Left lung (tissue), 10 donors: Measurements from ENCODE around the gene SLC25A31. TPM values are rescaled to one million over a fixed set of nuclear protein-coding genes. Genes with fewer than 3 reads are reported as not detected.

Source experiments
- ATAC-seq: fragments of 200-7000 bp; cut with Tn5 transposase; one replicate; pipeline ENCODE4 v1.9.1; 2020; ENCODE audit warnings: moderate library complexity
- DNase-seq, 4 donors: peaks; one replicate each; pipeline ENCODE4 v3.0.0-alpha.2; 2013 to 2020
- H3K27ac ChIP-seq, 2 donors: fragments of 200-600 bp; sonication (generic) in 1 of 2; one replicate each; pipeline versions ENCODE4 v1.5.0 to v1.8.0; 2020 to 2021
- H3K27me3 ChIP-seq, 2 donors: fragments of 200-600 bp; sonication (generic) in 1 of 2; one replicate each; pipeline versions ENCODE4 v1.5.0 to v1.8.0; 2020 to 2021
- H3K36me3 ChIP-seq, 2 donors: fragments of 200-600 bp; sonication (generic) in 1 of 2; one replicate each; pipeline versions ENCODE4 v1.5.0 to v1.8.0; 2020 to 2021
- H3K4me1 ChIP-seq, 2 donors: fragments of 200-600 bp; one replicate each; pipeline ENCODE4 v1.8.0; 2021
- H3K4me3 ChIP-seq, 2 donors: fragments of 200-600 bp; sonication (generic) in 1 of 2; one replicate each; pipeline versions ENCODE4 v1.5.0 to v1.8.0; 2020 to 2021; ENCODE audit warnings: mild to moderate bottlenecking in 1 of 2
- H3K9me3 ChIP-seq, 2 donors: fragments of 200-600 bp; sonication (generic) in 1 of 2; one replicate each; pipeline versions ENCODE4 v1.5.0 to v1.8.0; 2020 to 2021
- intact Hi-C, 2 donors: fragments of 100-400 bp; cut with DNase I; formaldehyde crosslinking; loops; one replicate each; pipeline versions ENCODE4 v1.11.2 to v1.14.2; 2022
- polyA plus RNA-seq, 6 donors: library from polyadenylated mRNA; unstranded; fragments of 120-200 nt; gene quantifications; one replicate each; pipeline ENCODE4 v1.2.1, GENCODE V29; 2013; ENCODE audit not compliant: insufficient read length in 6 of 6
- total RNA-seq, 2 donors: library from RNA; stranded (reverse); fragmentation: NEBNext Ultra II Directional; extraction: Animal tissue kit (Norgen Biotek cat#: 25700); gene quantifications; one replicate each; pipeline ENCODE4 v1.2.1, GENCODE V29; 2021
- TF ChIP-seq, protein P1 (sequence below), 2 donors: fragments of 200-600 bp; sonication (generic) in 1 of 2; IDR thresholded peaks; one replicate each; pipeline versions ENCODE4 v1.5.0 to v1.8.0; 2021; ENCODE audit warnings: antibody characterized with exemption in 2 of 2
- donor health status: DM: no; HTN: yes; CAD: no.
- donor health status: DM: no; HTN: no; CAD: no.

The SLC25A31 gene
- total and polyA plus RNA-seq, 8 donors, result 0.10 TPM; not detected in 6

GRCh38 chr4:127759228-127759820 is 29.1 kb downstream of the SLC25A31 start:
- intact Hi-C loops, result no loop called here
- ATAC-seq, result no peak
- H3K36me3 ChIP-seq, result no peaks in the 10 kb centered on the region

GRCh38 chr4:127759893-127760292 is 29.7 kb downstream of the SLC25A31 start:
- intact Hi-C loops, result no loop called here
- no peaks in the 10 kb centered on the region for H3K36me3 ChIP-seq
- DNase-seq, result no peak
- H3K4me3 ChIP-seq, result no peak overlapping the region
- TF ChIP-seq, protein P1, sequence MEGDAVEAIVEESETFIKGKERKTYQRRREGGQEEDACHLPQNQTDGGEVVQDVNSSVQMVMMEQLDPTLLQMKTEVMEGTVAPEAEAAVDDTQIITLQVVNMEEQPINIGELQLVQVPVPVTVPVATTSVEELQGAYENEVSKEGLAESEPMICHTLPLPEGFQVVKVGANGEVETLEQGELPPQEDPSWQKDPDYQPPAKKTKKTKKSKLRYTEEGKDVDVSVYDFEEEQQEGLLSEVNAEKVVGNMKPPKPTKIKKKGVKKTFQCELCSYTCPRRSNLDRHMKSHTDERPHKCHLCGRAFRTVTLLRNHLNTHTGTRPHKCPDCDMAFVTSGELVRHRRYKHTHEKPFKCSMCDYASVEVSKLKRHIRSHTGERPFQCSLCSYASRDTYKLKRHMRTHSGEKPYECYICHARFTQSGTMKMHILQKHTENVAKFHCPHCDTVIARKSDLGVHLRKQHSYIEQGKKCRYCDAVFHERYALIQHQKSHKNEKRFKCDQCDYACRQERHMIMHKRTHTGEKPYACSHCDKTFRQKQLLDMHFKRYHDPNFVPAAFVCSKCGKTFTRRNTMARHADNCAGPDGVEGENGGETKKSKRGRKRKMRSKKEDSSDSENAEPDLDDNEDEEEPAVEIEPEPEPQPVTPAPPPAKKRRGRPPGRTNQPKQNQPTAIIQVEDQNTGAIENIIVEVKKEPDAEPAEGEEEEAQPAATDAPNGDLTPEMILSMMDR (IDR thresholded peaks at IDR 0.05), result no peak
- ATAC-seq, result peak; percentile 66
- no peak overlapping the region for H3K27ac ChIP-seq
- H3K27me3 ChIP-seq, result no peaks in the 10 kb centered on the region
- H3K9me3 ChIP-seq, result peaks cover 0 to 7% of the 10 kb centered on the region in 2 donors
- H3K4me1 ChIP-seq, result no peaks in the 10 kb centered on the region

More at GRCh38 chr4:127759228-127759820, 29.1 kb downstream of the SLC25A31 start:
- H3K4me3 ChIP-seq, result no peak overlapping the region
- peaks cover 0 to 7% of the 10 kb centered on the region in 2 donors for H3K9me3 ChIP-seq
- no peak overlapping the region for H3K27ac ChIP-seq
- DNase-seq, result no peak
- TF ChIP-seq, protein P1 (IDR thresholded peaks at IDR 0.05), result no peak
- no peaks in the 10 kb centered on the region for H3K27me3 ChIP-seq
- H3K4me1 ChIP-seq, result no peaks in the 10 kb centered on the region

- Histone ChIP-seq H3K4me3 (no peak overlapping the region), H3K27me3 (no peaks in the 10 kb centered on the region), H3K36me3 (no peaks in the 10 kb centered on the region), H3K9me3 (no peaks in the 10 kb centered on the region), H3K27ac (no peak overlapping the region), H3K4me1 (no peaks in the 10 kb centered on the region)
- TF ChIP-seq, protein P1 (IDR thresholded peaks at IDR 0.05), result no peak
- DNase-seq (no peak), ATAC-seq (no peak)
- intact Hi-C loops, result no loop called here
Measured at GRCh38 chr4:127771535-127772275, 41.5 kb downstream of the SLC25A31 start.

- Histone ChIP-seq H3K27me3 (peaks cover 2 to 5% of the 10 kb centered on the region in 2 donors), H3K9me3 (no peaks in the 10 kb centered on the region), H3K27ac (no peak overlapping the region), H3K36me3 (no peaks in the 10 kb centered on the region), H3K4me3 (no peak overlapping the region), H3K4me1 (no peaks in the 10 kb centered on the region)
- intact Hi-C loops, result no loop called here
- ATAC-seq (no peak), DNase-seq (no peak)
- TF ChIP-seq, protein P1 (IDR thresholded peaks at IDR 0.05), result no peak
Measured at GRCh38 chr4:127772769-127773671, 42.8 kb downstream of the SLC25A31 start.
